ENCODE results near the gene TFEC.
"Not testable (repeated sequence)": the region's sequence is repeated elsewhere in the genome, so short reads cannot be mapped to it uniquely, and the experiment has no call there.

TFEC gene

DNA sequence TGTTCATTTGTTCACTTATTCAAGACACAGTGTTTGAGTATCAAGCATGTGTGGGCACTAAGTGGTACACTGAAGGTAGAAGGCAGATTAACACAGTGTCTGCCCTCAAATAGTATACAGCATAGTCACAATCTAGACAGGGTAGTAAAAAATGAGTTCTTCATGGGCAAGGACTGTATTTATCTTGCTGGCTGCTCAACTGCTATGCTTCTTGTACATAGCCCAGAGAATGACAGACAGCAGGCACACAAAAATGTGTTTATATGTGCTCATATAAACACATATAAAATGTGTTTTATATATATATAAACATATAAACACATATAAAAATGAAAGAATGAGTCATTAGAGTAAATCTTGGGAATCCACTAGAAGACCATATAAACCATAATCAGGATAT, 43.1 kb downstream of the TFEC start:
- DNase-seq: no peak

GRCh38 chr7:115984105-115984504, 46.5 kb downstream of the TFEC start:
- DNase-seq: no peak

GRCh38 chr7:115980159-115980558, 50.4 kb downstream of the TFEC start:
- no peak for DNase-seq

DNA sequence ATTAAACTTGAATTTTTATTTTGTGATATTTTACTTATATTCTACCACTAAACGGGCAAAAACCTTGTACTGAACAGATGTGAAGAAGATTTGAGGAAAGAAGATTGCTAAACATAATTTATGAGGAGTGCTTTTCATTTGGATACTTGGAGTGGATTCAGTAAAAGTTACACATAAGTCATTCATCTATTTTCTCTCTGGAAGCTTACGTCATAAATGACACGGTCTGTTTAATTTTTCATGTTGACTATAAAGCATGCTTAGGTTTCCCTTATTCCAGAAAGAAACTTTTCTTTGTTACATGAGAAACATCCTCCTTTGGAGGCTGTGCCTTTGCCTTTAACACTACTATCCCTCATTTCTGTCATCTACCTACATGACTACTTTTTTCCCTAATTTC, 53.9 kb downstream of the TFEC start:
- DNase-seq: no peak

GRCh38 chr7:115975766-115976165, 54.8 kb downstream of the TFEC start:
- DNase-seq: no peak

GRCh38 chr7:115973406-115973805, 57.2 kb downstream of the TFEC start:
- no peak for DNase-seq

GRCh38 chr7:115971506-115971905, 59.1 kb downstream of the TFEC start:
- DNase-seq: no peak

- no peak for DNase-seq
Measured at GRCh38 chr7:115968596-115968995, 62.0 kb downstream of the TFEC start.

DNA sequence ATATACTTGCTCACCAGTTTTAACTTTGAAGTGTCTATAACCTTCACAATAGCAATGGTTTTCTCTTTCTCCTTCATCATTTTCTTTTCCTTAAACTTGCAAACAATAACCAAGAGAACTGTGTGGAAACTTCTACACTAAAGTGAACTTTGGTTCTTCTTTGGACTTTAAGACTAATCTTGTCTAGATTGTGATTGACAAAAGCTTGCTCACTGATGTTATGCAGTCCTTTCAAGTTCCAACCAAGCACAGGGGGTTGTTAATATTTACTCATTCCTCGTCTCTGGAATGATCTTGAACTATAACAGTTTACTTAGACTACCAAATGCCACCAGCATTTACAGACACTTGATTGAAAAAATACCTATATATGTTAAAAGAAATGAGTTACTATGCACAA, 62.4 kb downstream of the TFEC start:
- no peak for DNase-seq

GRCh38 chr7:115965796-115966475, 64.6 kb downstream of the TFEC start:
- DNase-seq: no peak

DNA sequence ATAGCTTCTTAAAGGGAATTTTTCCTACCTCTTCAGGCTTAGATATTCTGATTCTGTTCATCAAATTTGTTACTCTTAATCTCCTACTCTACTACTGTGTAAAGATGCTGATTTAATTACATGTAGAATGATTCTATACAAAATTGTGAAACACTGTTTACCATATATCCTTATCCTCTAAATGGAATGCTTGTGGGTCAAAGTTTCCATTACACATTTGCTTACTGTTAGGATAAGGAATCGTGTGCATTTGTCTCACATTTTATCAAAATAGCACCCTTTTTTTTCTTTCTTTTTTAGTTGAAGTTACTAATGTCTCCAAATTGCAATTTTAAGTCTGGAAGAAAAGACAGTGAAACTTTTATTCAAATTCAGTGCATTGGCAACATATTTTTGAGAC, 65.3 kb downstream of the TFEC start:
- DNase-seq: no peak

DNA sequence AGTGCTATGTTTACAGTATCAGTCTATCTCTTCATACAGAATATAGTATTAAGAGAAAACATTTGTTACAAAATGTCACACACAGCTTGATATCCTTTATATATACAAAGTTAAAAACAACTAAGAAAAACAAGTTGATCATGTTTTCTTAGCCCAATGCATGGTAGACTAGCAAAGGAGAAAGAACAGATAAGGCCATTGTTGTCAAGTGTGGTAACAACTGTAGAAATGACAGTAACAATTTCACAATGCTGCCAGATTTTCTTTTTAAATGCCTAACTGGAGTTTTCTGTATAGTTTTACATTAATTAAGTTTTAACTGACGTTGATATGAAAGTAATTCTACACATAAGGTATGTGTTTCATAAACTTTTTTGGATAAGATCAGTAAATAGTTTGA, 65.8 kb downstream of the TFEC start:
- DNase-seq: no peak

- no peak for DNase-seq
Measured at GRCh38 chr7:115962340-115962739, 68.2 kb downstream of the TFEC start.

DNA sequence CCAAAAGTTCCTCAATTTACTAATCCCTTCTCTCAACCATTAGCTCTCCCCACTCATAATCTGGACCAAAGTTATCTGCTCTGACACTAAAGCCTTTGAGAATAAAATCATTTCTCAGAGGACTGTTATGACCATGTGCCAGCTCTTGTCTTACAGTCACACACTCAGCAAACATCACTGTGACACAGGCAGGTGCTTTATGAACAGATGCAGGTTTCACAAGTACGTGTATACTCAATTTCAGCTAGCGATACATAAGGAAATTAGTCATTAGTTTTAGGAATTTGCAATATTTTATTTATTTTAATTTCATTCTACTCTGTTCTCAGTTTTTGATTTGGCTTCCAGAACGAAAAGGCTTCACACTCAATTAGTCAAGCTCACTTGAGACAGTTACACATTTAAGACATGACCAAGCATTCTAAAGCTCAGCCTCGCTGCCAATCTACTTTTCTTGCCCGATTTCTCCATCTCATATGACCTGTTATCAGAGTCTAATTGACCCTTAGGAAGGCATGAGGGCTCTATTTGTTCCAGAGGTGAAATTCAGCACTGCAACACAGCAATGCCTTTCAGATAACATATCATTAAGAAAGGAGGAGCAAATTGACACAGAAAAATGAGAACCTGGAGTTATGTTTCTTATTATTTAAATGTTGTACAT, 76.8 kb downstream of the TFEC start:
- DNase-seq: no peak

DNA sequence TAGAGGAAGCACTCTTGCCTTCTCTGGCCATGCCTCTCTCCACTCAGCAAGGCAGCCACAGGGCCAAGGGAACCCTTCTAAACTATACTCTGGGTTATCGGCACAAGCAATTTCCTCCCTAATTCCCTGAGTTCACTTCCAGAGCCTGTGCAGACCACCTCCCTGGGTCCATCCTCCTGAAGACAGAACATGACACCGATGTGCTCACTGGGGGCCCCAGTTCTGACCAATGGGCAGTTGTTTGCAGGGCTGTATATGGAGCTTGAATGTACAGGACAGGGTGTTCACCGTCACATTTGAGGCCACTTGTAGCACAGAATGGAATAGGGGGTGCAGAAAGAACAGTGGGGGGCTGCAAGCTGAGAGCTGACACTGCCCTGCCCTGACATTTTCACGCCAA, 77.7 kb downstream of the TFEC start:
- DNase-seq: no peak

- DNase-seq: no peak
Measured at GRCh38 chr7:115951547-115951946, 79.0 kb downstream of the TFEC start.

DNA sequence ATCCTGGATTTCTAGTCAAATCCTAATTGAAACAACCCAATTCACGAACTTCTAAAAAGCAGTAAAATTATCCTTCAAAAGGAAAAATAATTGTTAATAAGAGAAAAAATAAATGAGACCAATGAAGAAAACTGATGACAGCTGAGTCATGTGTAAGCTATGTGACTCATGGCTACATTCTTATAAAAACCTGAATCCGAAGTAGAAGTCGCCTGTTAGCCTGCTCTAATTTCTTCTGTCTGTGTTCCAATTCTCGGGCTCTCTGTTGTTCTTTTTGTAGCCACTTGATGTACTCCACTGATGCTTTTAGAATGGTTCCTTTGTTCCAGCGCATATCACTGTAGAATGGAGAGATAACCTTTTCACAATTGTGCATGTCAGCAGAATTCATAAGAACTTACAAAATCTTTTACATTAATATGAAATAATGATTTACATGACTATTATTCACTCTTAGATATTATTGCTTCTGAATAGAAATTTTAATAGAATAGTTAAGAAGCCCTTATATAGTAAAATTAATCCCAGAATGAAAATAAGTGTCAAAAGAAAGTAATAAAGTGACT, 88.8 kb downstream of the TFEC start:
- no peak for DNase-seq

DNA sequence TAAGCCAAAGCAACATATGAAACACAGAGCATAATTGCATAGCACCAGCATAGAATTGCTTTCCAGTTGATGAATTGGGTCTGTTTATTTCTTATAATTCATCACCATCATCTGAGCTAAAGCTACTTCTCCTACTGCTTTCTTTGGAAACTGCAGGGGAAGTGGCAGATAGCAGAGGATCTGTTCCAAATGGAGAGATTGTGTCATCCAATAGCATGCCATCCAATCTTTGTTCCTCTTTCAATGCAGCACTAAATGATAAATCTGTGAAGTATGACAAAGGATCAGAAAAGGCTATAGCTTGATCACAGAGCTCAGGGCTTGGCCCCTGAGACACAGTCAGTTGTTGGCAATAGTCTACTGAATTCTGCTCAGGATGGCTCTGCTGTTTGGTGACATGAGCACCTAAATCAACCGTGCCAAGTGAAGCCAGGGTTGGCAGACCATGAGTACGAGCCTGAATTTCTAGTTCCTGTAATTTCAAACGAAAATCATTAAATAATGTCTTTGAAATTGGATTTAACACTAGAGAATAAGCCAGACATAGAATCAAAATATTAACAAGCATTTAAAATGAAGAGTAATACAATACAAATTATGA, 90.0 kb downstream of the TFEC start:
- no peak for DNase-seq

- no peak for DNase-seq
Measured at GRCh38 chr7:115937960-115938359, 92.6 kb downstream of the TFEC start.

GRCh38 chr7:115933471-115933870, 97.1 kb downstream of the TFEC start:
- DNase-seq: no peak

GRCh38 chr7:115932880-115933279, 97.7 kb downstream of the TFEC start:
- DNase-seq: no peak

GRCh38 chr7:115930184-115930583, 100.4 kb downstream of the TFEC start:
- not testable (repeated sequence) for DNase-seq

- not testable (repeated sequence) for DNase-seq
Measured at GRCh38 chr7:115929736-115930135, 100.8 kb downstream of the TFEC start.

DNA sequence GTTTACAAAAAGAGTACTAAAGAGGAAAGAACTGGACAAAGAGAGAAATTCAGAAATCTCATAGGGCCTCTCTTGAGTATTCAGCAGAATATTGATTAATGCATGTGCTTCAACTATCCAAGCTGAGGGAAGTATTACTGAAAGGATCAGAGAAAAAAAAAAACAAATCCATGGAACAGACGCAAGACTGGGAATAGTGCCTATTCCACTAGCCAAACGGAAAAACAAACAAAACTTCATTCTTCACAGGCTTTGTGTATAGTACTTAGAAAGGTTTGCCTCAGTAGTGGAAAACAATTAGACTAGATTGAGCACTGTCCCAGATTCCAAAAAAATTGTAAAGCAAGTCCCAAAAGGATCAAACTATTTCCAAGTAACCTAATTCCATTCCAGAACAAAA, 106.2 kb downstream of the TFEC start:
- DNase-seq: no peak
